Endothelial cell of umbilical vein (primary cell): ENCODE measurements around the gene SLC46A2.

ENCODE experiments used
- EZH2 ChIP-seq: IDR thresholded peaks from 2 replicates; pipeline ENCODE4 v1.6.1; 2012; ENCODE audit warnings: borderline replicate concordance, low read depth, mild to moderate bottlenecking, moderate library complexity, low read length, inconsistent platforms; ENCODE audit not compliant: severe bottlenecking
- FOS ChIP-seq: IDR thresholded peaks from 2 replicates; pipeline ENCODE4 v1.6.1; 2011; ENCODE audit warnings: mild to moderate bottlenecking, low read length, moderate library complexity, borderline replicate concordance; ENCODE audit not compliant: insufficient read depth
- JUN ChIP-seq: IDR thresholded peaks from 2 replicates; pipeline ENCODE4 v1.6.1; 2011; ENCODE audit warnings: borderline replicate concordance, low read depth; ENCODE audit not compliant: insufficient read length, insufficient read depth
- MYC ChIP-seq: IDR thresholded peaks from one replicate; pipeline ENCODE4 v1.6.1; 2011; ENCODE audit warnings: mild to moderate bottlenecking, low read depth, low read length
- POLR2A ChIP-seq: IDR thresholded peaks from 2 replicates; pipeline ENCODE4 v1.6.1; 2012; ENCODE audit warnings: low read depth, mild to moderate bottlenecking, control low read depth, low read length
- POLR2AphosphoS5 ChIP-seq: IDR thresholded peaks from 2 replicates; pipeline ENCODE4 v1.6.1; 2012; ENCODE audit warnings: low read depth, mild to moderate bottlenecking, control low read depth, low read length, moderate library complexity; ENCODE audit not compliant: insufficient read depth
- TF ChIP-seq, protein P1 (sequence below), 2 donors: IDR thresholded peaks; 1 replicate in 1 of 2; 2 replicates in 1 of 2; pipeline ENCODE4 v1.5.1; 2011; ENCODE audit warnings: low read length in 2 of 2, mild to moderate bottlenecking in 2 of 2, moderate library complexity in 2 of 2, control low read depth in 1 of 2, inconsistent platforms in 1 of 2, low read depth in 1 of 2; ENCODE audit not compliant: insufficient read depth in 1 of 2; ENCODE audit errors: extremely low read depth in 1 of 2

DNA sequence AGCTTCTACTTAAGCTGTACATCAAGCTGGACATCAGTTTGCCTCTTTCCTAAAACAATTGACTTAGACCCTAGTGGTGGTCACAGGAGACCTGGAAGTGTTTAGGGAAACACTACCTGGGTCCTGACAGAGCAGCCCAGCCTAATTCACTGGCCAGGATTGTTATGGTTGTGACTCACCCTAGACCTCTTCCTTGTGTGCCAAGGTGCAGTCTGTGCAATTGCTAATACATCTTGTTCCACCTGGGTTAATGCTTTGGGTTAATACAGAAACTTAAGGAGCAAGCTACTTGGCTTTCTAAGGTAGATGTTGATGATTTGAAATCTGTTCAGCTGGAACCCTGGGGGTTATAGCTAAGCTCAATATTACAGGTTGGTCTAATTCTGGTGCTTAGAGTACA is 48.7 kb upstream of the SLC46A2 start:
- TF ChIP-seq, protein P1, sequence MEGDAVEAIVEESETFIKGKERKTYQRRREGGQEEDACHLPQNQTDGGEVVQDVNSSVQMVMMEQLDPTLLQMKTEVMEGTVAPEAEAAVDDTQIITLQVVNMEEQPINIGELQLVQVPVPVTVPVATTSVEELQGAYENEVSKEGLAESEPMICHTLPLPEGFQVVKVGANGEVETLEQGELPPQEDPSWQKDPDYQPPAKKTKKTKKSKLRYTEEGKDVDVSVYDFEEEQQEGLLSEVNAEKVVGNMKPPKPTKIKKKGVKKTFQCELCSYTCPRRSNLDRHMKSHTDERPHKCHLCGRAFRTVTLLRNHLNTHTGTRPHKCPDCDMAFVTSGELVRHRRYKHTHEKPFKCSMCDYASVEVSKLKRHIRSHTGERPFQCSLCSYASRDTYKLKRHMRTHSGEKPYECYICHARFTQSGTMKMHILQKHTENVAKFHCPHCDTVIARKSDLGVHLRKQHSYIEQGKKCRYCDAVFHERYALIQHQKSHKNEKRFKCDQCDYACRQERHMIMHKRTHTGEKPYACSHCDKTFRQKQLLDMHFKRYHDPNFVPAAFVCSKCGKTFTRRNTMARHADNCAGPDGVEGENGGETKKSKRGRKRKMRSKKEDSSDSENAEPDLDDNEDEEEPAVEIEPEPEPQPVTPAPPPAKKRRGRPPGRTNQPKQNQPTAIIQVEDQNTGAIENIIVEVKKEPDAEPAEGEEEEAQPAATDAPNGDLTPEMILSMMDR (IDR thresholded peaks at IDR 0.05; ENCODE audit: extremely low read depth in 1 of 2, insufficient read depth in 1 of 2, low read depth in 1 of 2, low read length in 2 of 2), result no peak
- TF ChIP-seq EZH2 (no peak), POLR2A (no peak), POLR2AphosphoS5 (no peak), JUN (no peak), FOS (no peak), MYC (no peak)
